ENCODE data around the gene KLHL25.

The KLHL25 gene

GRCh38 chr15:85773970-85774369 is 20.8 kb downstream of the KLHL25 start:
- DNase-seq (ENCODE audit: low spot score), result no peak

DNA sequence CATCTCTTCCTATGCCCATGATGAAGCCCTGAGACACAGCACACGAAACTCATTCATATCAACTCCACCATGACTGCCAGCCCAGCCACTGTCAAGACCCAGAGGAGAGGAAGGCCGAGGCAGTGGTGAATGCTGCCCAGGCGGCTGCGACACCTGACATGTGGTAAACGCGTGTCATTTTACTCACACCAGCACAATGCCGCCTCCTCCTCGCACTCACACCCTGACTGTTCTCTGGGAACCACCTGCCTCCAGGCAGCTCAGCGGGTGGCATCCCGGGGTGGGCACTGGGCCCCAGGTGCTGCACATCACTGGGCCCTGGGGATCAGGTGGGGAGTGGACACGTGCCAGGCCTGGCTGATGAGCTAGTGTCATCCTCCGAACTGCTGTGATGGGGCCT is 21.5 kb downstream of the KLHL25 start:
- DNase-seq (ENCODE audit: low spot score), result no peak

GRCh38 chr15:85772668-85773067 is 22.1 kb downstream of the KLHL25 start:
- DNase-seq (ENCODE audit: low spot score), result no peak

DNA sequence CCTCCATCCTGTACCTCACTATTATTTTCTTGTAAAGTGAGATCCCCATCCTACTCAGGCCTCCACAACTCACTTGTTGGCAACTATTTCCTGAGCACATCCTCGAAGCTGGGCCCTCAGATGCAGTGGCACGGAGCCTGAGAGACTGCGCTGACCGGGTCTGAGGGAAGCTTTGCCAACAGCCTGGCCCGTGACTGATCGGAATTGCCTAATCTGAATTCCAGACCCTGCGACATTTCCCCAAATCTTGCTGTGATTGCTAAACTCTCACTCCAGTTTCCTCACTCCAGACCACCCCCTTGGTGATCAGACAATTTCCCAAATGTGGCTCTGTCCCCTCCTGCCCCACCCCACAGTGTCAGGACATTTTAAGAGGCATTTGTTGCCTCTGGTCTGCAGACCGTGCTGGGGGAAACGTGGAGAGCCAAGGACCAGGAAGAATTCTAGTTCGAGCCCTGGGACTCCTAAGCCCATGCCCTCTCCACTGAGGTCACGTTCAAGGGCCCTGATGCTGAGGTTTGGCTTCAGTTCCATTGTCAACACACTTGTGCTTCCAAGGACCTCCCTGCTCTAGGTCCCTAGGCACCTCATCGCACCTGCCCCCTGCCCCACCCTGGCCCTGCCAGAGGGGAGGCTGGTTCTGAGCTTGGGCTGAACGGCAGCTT is 22.8 kb downstream of the KLHL25 start:
- DNase-seq (ENCODE audit: low spot score), result no peak

GRCh38 chr15:85771271-85771670 is 23.5 kb downstream of the KLHL25 start:
- DNase-seq (ENCODE audit: low spot score), result no peak

DNA sequence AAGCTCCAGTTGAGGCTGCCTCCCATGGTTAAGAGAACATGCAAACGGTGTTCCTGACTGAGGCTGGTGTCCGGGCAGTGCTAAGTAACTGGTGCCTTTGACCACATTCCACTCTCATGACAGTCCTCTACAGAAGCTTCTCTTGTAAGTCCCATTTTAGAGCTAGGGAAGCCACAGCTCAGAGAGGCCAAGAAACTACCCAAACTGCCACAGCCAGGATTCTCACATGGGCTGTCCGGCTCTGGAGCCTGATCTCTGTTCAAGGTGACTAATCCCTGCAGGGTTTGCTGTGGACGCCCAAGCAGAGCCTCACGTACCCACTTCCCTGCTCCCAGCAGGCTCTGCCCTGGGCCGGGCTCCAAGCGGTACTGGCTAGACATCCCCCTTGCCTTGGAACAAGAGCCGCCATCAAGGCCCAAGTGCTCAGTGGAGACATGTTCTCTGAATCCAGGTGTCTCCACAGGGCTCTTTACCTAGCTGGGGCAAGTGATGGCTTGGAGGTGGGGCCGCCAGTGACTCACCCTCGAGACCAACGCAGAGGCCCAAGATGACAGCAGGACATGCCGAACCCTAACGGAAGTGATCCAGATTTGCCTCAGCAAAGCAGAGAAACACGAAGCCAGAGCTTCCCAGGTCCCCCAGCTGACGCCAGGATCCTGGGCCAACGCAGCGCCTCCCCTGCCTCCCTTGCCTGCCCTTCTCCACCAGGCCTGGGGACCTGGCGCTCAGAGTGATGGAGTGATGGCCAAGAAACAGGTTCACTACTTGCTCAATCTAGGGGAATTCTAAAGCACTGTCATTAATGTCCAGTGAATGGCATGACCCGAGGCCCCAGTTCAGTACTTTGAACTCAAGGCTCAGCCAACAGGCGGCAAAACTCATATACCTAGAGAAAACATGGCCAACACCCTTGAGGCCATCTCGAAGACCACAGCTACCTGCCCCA is 24.4 kb downstream of the KLHL25 start:
- DNase-seq (ENCODE audit: low spot score), result no peak

DNA sequence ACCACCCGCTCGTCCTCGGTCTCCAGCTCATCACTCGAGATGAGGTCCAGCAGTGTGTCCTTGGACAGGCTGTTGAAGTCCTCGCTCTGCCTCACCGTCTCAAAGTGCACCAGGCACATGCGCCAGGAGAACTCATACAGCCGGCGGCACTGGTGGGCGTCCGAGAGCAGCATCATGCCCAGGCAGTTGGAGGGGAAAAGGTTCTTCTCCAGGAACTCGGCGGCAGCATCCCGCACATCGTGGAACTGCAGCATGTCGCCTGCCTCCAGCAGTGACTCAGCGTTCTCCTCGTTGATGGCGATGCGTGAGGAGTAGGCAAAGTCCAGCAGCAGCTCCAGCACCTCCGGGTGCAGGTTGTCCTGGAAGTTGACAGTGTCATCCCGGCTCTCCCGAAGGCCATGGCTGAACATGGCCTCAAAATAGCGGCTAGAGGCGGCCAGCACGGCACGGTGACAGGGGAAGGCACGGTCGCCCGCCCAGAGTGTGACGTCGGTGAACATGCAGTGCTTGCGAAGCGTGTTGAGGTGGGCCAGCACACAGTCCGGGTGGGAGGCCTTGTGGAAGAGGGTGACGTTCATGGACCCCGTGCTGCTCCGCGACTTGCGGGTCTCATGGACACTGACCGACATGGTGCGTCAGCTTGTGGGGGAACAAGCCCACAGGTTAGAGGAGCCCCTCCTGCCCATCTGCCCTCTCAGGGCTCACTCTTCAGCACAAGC is 25.4 kb downstream of the KLHL25 start:
- no peak for DNase-seq (ENCODE audit: low spot score)

DNA sequence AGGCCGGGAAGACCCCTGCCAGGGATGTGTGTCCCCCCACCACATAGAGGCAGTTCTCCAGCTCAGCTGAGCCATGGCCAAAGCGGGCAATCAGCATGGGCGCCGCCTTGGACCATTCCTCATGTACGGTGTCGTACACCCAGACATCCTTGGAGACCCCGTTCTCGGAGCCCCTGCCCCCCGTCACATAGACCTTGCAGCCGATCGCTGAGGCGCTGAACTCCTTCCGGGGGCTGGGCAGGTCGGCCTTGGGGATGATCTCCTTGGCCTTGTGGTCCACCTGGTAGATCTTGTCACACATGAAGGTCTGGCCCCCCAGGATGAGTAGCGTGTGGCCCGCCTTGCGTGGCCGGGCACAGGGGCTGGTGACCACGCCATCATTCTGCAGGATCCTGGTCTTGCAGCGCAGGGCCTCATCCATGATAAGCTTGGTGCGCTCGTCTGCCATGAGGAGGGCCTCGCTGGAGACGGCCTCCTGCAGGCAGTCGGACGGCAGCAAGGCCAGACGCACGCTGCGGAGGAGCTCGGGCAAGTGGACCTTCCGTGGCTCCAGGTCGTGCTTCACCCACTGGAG is 26.0 kb downstream of the KLHL25 start:
- no peak for DNase-seq (ENCODE audit: low spot score)

- no peak for DNase-seq (ENCODE audit: low spot score)
These were observed 26.8 kb downstream of the KLHL25 start for GRCh38 chr15:85767785-85768529.

DNA sequence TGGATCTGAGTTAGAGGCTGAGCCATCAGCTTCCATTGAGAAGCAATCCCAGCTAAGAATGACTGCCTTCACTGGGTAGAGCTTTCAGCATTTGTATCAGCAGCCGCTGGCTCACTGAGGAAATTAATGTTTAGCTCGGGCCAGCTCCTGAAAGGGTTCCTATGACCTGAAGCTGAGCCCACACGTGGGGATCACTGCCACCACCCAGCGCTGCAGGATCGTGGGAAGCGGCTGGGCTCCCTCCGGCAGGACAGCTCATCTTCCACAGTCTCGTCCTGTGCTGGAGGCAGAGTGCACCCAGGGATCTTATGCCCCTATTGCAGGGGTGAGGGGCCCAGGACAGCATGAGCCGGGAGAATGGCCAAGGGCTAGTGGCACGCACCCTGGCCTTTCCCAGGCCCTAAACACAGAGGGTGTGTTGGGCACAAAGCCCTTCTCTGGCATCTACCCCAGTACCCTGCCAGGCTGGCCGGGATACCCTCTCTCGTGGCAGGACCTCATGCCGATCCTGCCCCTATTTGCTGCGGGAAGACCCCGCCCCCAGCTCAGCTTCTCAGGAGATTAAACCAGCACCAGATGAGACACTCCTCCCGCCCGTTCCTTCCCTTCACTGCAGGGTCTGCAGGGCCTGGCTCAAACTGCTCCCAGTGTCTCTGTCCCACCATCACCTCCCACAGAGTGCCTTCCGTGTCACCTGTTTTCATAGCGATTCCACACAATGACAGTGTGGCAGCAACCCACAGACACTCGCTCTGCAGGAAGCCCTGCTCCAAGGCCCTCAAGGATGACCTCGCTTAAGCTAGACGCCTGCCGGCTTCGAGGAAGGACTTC is 28.5 kb downstream of the KLHL25 start:
- no peak for DNase-seq (ENCODE audit: low spot score)

DNA sequence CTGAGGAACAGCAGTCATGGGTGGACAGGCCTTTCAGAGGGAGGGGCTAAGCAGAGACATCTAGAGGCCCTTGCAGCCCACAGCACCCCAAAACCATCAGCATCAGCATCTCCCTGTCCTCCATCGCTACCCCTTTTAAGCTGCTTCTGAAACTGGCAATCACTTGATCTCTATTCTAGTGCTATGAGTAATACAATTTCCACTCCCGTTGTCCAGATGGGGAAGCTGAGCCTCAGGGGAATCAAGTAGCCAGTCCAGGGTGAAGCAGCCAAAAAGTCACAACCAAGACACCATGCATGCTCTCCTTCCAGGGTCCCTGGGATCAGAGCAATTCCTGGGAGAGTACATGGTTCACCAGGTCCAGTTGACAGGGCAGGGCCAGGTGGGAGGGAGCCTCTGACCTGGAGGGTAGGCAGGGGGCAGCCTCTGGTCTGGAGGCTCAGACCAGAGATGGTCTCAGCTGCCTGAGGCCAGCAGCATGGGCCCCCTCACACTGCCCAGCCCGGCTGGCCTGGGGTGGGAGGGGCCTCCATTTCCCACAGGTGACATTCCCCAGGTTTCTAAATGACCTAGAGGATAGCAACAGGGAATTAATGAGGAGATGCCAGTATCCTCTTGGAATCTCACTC is 30.0 kb downstream of the KLHL25 start:
- no peak for DNase-seq (ENCODE audit: low spot score)

DNA sequence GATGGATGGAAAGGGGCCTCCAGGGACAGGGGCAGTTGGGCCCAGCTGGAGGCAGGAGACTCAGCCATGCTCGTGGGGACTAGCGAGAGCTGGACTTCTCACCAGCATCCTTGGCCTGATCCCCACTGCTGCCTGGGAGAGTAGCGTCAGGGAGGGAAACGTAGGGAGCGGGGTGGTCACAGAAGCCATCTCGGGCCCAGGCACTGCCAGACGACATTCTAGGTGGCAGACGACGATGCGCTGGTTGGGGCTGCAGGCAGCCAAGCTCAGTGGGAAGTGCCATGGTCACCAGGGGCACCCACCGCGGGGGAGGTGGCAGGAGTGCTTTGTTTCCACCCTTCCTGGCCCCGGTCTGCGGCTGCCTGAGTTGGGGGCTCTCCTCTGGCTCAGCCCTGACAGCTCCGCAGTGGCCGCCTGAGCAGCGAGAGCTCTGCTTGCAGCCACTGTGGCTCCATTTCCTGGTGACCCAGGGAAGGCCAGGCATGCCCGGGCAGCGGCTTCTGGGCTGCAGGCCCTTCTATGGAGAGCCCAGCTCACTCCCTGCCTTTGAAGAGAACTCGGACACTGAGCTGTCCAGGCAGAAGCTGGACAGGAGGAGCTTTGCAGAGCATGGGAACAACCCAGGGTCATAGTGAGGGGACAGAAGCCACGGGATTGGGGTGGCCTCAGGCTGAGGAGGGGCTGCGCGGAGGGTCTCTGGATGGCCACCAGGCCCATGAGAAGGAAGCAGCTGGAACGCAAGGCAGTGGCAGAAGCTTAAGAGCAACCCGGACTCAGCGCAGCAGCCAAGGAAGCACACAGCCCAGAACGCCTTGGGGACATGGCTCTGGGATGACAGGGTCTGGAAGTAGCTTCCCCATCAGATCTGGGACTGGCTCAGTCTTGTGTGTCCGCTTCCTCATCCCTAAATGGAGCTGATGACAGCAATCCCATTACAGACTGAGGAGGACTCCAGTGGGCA is 30.8 kb downstream of the KLHL25 start:
- DNase-seq (ENCODE audit: low spot score), result no peak

GRCh38 chr15:85763157-85763556 is 31.6 kb downstream of the KLHL25 start:
- DNase-seq (ENCODE audit: low spot score), result no peak

DNA sequence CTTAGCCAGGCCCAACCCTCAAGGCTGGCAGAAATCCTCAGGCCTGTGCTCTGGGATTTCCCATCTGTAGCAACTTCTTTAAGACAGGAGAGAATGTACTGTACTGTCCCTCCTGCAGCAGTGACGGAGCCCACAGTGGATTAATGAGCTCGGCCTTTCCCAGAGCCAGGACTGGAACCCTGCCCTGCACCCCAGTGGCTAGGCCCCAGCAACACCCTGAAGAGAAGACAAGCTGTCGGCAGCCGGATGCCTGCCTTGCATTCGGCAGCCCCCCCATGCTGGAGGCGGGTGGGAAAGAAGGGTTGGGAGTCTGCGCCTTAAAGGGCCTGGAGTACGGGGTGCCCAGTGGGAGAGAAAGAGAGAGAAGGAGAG is 32.0 kb downstream of the KLHL25 start:
- no peak for DNase-seq (ENCODE audit: low spot score)

DNA sequence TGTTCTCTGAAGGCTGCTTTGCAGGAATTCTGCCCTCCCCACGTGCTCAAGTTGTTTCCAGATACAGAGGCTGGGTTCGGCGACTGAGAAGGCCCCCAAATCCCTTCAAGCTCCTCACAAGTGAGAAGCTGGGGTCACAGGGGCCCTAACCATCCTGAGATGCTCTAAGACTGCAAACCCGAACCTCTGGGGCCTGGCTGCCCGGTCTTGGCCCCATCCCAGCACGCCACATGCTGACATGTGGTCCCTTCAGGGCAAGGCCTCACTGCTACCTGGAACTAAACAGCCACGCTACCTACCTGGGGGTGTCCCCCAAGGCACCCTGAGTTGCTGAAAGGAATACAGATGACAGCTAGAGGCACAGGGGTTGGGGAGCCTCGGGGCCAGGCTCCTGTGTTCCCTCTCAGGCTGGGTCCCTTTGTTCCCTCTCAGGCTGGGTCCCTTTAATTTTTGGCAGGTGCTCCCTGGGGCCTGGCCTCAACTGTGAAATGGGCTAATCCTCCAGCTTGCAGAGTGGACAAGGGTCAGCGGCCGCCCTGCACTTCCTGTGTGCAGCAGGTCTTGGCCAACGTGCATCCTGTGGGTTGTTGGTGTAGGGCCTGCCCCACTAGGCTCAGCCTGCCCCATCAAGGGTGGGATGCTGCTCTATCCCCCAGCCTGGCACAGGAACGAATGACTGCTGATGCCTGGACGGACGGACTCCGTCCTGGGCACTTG is 32.5 kb downstream of the KLHL25 start:
- no peak for DNase-seq (ENCODE audit: low spot score)

DNA sequence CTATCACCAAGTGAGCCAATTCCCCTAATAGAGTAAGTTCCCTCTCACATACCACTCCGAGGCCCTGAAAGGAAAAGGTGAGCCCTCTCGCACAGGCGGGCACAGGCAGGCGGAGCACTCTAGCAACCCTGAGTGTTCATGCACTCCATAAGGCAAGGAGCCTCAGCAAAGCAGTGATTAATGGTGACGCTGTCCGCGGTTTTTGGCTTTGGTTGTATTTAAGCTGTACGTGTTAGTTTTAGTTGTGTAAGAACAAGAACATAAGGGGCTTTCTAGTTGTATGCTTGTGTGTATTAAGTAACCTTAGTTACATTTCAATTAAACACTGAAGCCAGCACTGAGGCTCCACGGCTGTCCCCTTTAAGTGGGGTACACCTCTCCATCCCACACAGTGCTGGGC is 33.1 kb downstream of the KLHL25 start:
- no peak for DNase-seq (ENCODE audit: low spot score)

DNA sequence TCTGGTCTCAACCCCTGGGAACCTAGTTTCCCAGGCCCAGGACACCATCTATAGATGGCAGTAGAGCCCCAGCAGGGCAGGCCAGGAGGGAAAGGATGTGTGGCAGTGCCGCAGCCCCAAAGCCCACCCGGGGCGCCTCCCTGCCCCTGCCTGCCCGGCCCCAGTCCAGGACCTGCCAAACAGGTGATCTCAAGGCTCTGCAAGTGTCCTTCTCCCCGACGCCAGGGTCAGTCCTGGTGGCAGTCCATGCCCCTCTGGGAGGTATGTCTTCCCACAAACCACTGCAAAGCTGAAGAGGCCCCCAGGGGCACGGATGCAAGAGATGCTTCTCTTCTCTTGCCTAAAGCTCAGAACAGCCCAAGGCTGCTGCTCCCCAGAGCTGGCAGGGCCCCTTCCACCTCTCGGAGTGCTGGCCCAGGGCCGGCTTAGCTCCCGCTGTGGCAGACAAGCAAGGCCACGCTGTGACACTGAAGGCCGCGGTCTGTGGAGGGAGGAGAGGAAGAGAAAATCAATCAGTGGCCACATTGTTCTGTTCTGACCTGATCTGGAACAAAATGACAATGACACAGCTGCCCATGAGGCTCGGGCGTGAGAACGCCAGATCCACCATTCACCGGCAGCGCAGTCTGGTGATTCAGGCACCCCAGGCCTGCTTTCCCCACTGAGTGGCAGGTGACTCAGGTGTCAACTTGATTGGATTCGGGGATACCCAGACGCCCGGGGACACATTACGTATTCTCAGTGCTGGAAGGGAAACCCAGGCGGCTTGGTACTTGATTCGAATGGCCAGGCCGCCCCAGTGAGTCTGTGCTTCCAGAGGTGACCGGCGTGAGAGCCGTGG is 34.0 kb downstream of the KLHL25 start:
- no peak for DNase-seq (ENCODE audit: low spot score)

GRCh38 chr15:85760049-85760448 is 34.7 kb downstream of the KLHL25 start:
- no peak for DNase-seq (ENCODE audit: low spot score)

Data from germinal center (tissue), 1 donor.